ENCODE measurements around the gene CFTR. TPM values are rescaled to one million over a fixed set of nuclear protein-coding genes. Genes with fewer than 3 reads are reported as not detected.

The CFTR gene
- total and polyA plus RNA-seq, 10 of the 15 experiments (the other 5 are each of a cell fraction or from before 2014, with no cell fraction given): 0.02 to 2.3 (median 0.21) TPM; not detected in 1

DNA sequence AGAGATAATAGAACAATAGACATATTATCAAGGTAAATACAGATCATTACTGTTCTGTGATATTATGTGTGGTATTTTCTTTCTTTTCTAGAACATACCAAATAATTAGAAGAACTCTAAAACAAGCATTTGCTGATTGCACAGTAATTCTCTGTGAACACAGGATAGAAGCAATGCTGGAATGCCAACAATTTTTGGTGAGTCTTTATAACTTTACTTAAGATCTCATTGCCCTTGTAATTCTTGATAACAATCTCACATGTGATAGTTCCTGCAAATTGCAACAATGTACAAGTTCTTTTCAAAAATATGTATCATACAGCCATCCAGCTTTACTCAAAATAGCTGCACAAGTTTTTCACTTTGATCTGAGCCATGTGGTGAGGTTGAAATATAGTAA, 185.5 kb downstream of the CFTR start (continued):
- TF ChIP-seq, protein P1, sequence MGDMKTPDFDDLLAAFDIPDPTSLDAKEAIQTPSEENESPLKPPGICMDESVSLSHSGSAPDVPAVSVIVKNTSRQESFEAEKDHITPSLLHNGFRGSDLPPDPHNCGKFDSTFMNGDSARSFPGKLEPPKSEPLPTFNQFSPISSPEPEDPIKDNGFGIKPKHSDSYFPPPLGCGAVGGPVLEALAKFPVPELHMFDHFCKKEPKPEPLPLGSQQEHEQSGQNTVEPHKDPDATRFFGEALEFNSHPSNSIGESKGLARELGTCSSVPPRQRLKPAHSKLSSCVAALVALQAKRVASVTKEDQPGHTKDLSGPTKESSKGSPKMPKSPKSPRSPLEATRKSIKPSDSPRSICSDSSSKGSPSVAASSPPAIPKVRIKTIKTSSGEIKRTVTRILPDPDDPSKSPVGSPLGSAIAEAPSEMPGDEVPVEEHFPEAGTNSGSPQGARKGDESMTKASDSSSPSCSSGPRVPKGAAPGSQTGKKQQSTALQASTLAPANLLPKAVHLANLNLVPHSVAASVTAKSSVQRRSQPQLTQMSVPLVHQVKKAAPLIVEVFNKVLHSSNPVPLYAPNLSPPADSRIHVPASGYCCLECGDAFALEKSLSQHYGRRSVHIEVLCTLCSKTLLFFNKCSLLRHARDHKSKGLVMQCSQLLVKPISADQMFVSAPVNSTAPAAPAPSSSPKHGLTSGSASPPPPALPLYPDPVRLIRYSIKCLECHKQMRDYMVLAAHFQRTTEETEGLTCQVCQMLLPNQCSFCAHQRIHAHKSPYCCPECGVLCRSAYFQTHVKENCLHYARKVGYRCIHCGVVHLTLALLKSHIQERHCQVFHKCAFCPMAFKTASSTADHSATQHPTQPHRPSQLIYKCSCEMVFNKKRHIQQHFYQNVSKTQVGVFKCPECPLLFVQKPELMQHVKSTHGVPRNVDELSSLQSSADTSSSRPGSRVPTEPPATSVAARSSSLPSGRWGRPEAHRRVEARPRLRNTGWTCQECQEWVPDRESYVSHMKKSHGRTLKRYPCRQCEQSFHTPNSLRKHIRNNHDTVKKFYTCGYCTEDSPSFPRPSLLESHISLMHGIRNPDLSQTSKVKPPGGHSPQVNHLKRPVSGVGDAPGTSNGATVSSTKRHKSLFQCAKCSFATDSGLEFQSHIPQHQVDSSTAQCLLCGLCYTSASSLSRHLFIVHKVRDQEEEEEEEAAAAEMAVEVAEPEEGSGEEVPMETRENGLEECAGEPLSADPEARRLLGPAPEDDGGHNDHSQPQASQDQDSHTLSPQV (IDR thresholded peaks at IDR 0.05): no peak
- TF ChIP-seq TARDBP (IDR thresholded peaks at IDR 0.05; ENCODE audit: borderline replicate concordance) (no peak), RFX5 (IDR thresholded peaks at IDR 0.05; ENCODE audit: low read depth, low read length) (no peak)

DNA sequence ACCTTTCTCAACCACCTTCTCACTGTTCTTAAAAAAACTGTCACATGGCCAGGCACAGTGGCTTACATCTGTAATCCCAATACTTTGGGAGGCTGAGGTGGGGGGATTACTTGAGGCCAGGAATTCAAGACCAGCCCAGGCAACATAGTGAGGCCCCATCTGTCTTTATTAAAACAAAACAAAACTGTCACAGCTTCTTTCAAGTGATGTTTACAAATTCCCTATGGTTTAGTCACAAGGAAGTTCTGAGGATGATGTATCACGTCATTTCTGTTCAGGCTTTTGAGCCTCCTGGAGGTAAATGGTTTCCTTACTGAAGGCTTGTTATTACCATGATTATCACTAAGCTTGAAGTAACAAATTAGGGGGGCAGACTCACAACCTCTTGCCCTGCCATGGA, 186.2 kb downstream of the CFTR start:
- Histone ChIP-seq H2AFZ (ENCODE audit: control insufficient read depth, low read depth, low read length) (no peak overlapping the region), H3K36me3 (ENCODE audit: control insufficient read depth in 2 of 2, insufficient read depth in 2 of 2, low read length in 1 of 2) (no peaks in the 10 kb centered on the region), H3K4me1 (ENCODE audit: control insufficient read depth, insufficient read depth, low read length) (no peaks in the 10 kb centered on the region), H3K79me2 (ENCODE audit: control insufficient read depth, insufficient read depth, low read length) (no peaks in the 10 kb centered on the region), H3K27ac (ENCODE audit: control insufficient read depth, insufficient read depth) (no peak overlapping the region), H3K4me2 (ENCODE audit: control insufficient read depth, insufficient read depth) (no peak overlapping the region), H3K4me3 (no peak overlapping the region), H3K27me3 (replicated peaks in 1 of 2; ENCODE audit: control insufficient read depth in 2 of 2, insufficient read depth in 2 of 2, low read length in 1 of 2) (no peaks in the 10 kb centered on the region; a peak in 1 of 4 replicates), H3K9me3 (replicated peaks; ENCODE audit: control insufficient read depth, insufficient read depth, low read length) (no peaks in the 10 kb centered on the region), H3K9ac (ENCODE audit: control insufficient read depth, insufficient read depth, low read length) (no peak overlapping the region), H4K20me1 (ENCODE audit: control insufficient read depth, insufficient read depth) (no peaks in the 10 kb centered on the region)
- 0% methylated on average over 1 of the region's 1 CpG for WGBS (ENCODE audit: insufficient coverage, insufficient replicate concordance, low lambda C conversion rate, missing lambda C conversion rate)
- RAD21 ChIA-PET (ENCODE audit: unreplicated experiment): no interaction called here
- BruUV-seq (replicated peaks): no TSS peak
- intact Hi-C loops (cut with micrococcal nuclease; ENCODE audit: unreplicated experiment): no loop called here
- DNase-seq (ENCODE audit: low read depth, low spot score) (no peak), ATAC-seq (no peak), FAIRE-seq (no peak)
- SMC1A ChIA-PET (ENCODE audit: uncharacterized antibody, unreplicated experiment): interaction anchor here (0.9 kb wide), 1 partner anchor 73 kb away, joined by 3 read pairs; no protein-coding TSS in a partner anchor
- POLR2A ChIA-PET: no interaction called here
- in situ Hi-C loops (cut with MboI): no loop called here
- CTCF ChIA-PET: interaction anchor here (2.2 to 3.3 kb wide), 2 partner anchors 207 to 265 kb away, joined by 10 to 15 read pairs; no protein-coding TSS in a partner anchor
- TF ChIP-seq, protein P2, sequence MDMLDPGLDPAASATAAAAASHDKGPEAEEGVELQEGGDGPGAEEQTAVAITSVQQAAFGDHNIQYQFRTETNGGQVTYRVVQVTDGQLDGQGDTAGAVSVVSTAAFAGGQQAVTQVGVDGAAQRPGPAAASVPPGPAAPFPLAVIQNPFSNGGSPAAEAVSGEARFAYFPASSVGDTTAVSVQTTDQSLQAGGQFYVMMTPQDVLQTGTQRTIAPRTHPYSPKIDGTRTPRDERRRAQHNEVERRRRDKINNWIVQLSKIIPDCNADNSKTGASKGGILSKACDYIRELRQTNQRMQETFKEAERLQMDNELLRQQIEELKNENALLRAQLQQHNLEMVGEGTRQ (IDR thresholded peaks at IDR 0.05; ENCODE audit: borderline replicate concordance, low read depth, low read length): no peak
- TF ChIP-seq, protein P1 (IDR thresholded peaks at IDR 0.05): no peak
- TF ChIP-seq JUNB (IDR thresholded peaks at IDR 0.05): no peak
- TF ChIP-seq, protein P3, sequence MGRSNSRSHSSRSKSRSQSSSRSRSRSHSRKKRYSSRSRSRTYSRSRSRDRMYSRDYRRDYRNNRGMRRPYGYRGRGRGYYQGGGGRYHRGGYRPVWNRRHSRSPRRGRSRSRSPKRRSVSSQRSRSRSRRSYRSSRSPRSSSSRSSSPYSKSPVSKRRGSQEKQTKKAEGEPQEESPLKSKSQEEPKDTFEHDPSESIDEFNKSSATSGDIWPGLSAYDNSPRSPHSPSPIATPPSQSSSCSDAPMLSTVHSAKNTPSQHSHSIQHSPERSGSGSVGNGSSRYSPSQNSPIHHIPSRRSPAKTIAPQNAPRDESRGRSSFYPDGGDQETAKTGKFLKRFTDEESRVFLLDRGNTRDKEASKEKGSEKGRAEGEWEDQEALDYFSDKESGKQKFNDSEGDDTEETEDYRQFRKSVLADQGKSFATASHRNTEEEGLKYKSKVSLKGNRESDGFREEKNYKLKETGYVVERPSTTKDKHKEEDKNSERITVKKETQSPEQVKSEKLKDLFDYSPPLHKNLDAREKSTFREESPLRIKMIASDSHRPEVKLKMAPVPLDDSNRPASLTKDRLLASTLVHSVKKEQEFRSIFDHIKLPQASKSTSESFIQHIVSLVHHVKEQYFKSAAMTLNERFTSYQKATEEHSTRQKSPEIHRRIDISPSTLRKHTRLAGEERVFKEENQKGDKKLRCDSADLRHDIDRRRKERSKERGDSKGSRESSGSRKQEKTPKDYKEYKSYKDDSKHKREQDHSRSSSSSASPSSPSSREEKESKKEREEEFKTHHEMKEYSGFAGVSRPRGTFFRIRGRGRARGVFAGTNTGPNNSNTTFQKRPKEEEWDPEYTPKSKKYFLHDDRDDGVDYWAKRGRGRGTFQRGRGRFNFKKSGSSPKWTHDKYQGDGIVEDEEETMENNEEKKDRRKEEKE (IDR thresholded peaks at IDR 0.05): no peak
- TF ChIP-seq IKZF2 (IDR thresholded peaks at IDR 0.05): no peak
- no peak for TF ChIP-seq POLR2AphosphoS5 (IDR thresholded peaks at IDR 0.05; ENCODE audit: low read length)
- no peak for TF ChIP-seq MEF2A (IDR thresholded peaks at IDR 0.05; ENCODE audit: insufficient read depth, low read depth, low read length)

All from GM12878 (cell line).